CD4-positive, alpha-beta T cell treated with Interleukin-10 for 1 hour (primary cell): ENCODE measurements around the gene TP53TG5.

ENCODE experiments used
- DNase-seq: peaks from one replicate; pipeline ENCODE4 v3.0.0-alpha.2; 2020

TP53TG5 gene

GRCh38 chr20:45345104-45345936, 32.8 kb downstream of the TP53TG5 start:
- DNase-seq = no peak

- DNase-seq = no peak
These were observed 33.8 kb downstream of the TP53TG5 start for GRCh38 chr20:45344168-45344860.

- DNase-seq = no peak
These were observed 34.5 kb downstream of the TP53TG5 start for GRCh38 chr20:45343532-45344167.

GRCh38 chr20:45342855-45343531, 35.1 kb downstream of the TP53TG5 start:
- no peak for DNase-seq

- no peak for DNase-seq
These were observed 35.9 kb downstream of the TP53TG5 start for GRCh38 chr20:45341939-45342854.

GRCh38 chr20:45341579-45341938, 36.6 kb downstream of the TP53TG5 start:
- no peak for DNase-seq

- DNase-seq = no peak
These were observed 37.2 kb downstream of the TP53TG5 start for GRCh38 chr20:45340951-45341350.

GRCh38 chr20:45340236-45340847, 37.8 kb downstream of the TP53TG5 start:
- DNase-seq = no peak

- DNase-seq = no peak
These were observed 38.3 kb downstream of the TP53TG5 start for GRCh38 chr20:45339799-45340198.

- no peak for DNase-seq
These were observed 39.0 kb downstream of the TP53TG5 start for GRCh38 chr20:45339084-45339483.

GRCh38 chr20:45338121-45339030, 39.7 kb downstream of the TP53TG5 start:
- DNase-seq = no peak

- DNase-seq = no peak
These were observed 40.6 kb downstream of the TP53TG5 start for GRCh38 chr20:45337367-45338120.

- no peak for DNase-seq
These were observed 41.4 kb downstream of the TP53TG5 start for GRCh38 chr20:45336530-45337366.

- DNase-seq = no peak
These were observed 47.6 kb downstream of the TP53TG5 start for GRCh38 chr20:45330476-45330875.

GRCh38 chr20:45329497-45330319, 48.4 kb downstream of the TP53TG5 start:
- no peak for DNase-seq

- DNase-seq = no peak
These were observed 49.7 kb downstream of the TP53TG5 start for GRCh38 chr20:45328451-45328850.

GRCh38 chr20:45325371-45325770, 52.8 kb downstream of the TP53TG5 start:
- no peak for DNase-seq

GRCh38 chr20:45323731-45324130, 54.4 kb downstream of the TP53TG5 start:
- no peak for DNase-seq
